Measurements from ENCODE around the gene ARL8B.

DNA sequence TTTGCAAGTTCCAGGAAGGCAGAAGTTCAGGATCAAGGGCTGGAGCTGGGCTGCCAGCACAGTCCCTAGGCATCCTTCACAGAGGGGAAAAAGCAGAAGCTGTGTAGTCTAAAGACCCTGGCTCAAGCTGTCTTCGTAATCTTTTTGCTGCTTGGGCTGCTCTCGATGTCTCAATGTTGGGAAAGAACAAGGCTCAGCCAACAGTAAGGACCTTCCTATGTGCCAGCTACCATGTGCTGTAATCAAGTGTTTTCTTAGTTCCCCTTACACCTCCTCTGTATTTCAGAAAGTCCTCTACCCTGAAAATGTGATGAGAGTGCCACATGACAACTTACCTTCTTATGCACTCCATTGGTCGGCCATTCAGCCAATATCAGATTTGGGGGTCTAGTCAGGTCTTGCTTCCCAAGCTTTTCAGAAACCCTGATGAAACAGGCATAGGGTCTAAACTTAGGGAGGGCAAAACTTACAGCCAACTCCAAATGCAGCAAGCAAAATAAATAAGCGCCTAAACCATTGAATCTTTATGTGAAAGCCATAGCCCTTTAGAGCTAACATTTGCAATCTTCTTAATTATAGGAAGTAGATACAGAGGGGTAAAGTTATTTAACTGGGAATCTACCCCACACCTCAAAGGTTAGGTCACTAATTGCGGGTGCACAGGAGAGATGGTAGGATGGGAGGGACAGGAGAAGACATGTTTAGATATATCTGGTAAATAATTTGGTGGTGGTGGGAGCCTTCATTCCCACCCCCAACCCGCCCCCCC lies 64.2 kb downstream of the ARL8B start:
- TF ChIP-seq BHLHE40 (IDR thresholded peaks at IDR 0.05; ENCODE audit: borderline replicate concordance), result no peak
- TF ChIP-seq SP1 (IDR thresholded peaks at IDR 0.05), result no peak
- TF ChIP-seq FOXA1 (IDR thresholded peaks at IDR 0.05), result no peak
- no peak for TF ChIP-seq SUZ12 (IDR thresholded peaks at IDR 0.05)
- TF ChIP-seq FOXK2 (IDR thresholded peaks at IDR 0.05), result no peak
